Stromal cell of bone marrow (primary cell): ENCODE data around the gene RTBDN.

Experiments used
- DNase-seq: peaks from one replicate; pipeline ENCODE4 v3.0.0-alpha.2; 2012; ENCODE audit warnings: low read depth

The RTBDN gene

GRCh38 chr19:12834566-12834943 is at the start of gene RTBDN:
Gene RTBDN, minus strand, starts transcription at chr19:12834579. Its CDS starts 4,600 bp downstream, at chr19:12829979.
- no peak for DNase-seq

- DNase-seq, result no peak
Measured at GRCh38 chr19:12882589-12882988, 48.2 kb upstream of the RTBDN start.

- DNase-seq, result peak; percentile 90
Measured at GRCh38 chr19:12881172-12881808, 46.9 kb upstream of the RTBDN start, which contains the start of gene DNASE2. Gene DNASE2, minus strand, starts transcription at chr19:12881449. Its CDS starts 74 bp downstream, at chr19:12881375.

- no peak for DNase-seq
Measured at GRCh38 chr19:12880551-12881171, 46.3 kb upstream of the RTBDN start.

GRCh38 chr19:12875086-12875485 is 40.7 kb upstream of the RTBDN start:
- no peak for DNase-seq

- DNase-seq, result no peak
Measured at GRCh38 chr19:12873891-12874745, 39.7 kb upstream of the RTBDN start.

- DNase-seq, result no peak
Measured at GRCh38 chr19:12872941-12873890, 38.8 kb upstream of the RTBDN start.

GRCh38 chr19:12872255-12872654 is 37.9 kb upstream of the RTBDN start:
- DNase-seq, result no peak

- no peak for DNase-seq
Measured at GRCh38 chr19:12871681-12872080, 37.3 kb upstream of the RTBDN start.

GRCh38 chr19:12868540-12869112 is 34.2 kb upstream of the RTBDN start:
- DNase-seq, result no peak

GRCh38 chr19:12867120-12868099 is 33.0 kb upstream of the RTBDN start:
- no peak for DNase-seq

- no peak for DNase-seq
Measured at GRCh38 chr19:12866416-12867119, 32.2 kb upstream of the RTBDN start.

- DNase-seq, result no peak
Measured at GRCh38 chr19:12865746-12866415, 31.5 kb upstream of the RTBDN start.

- no peak for DNase-seq
Measured at GRCh38 chr19:12864721-12865715, 30.6 kb upstream of the RTBDN start.

GRCh38 chr19:12864143-12864542 is 29.8 kb upstream of the RTBDN start:
- no peak for DNase-seq

- DNase-seq, result no peak
Measured at GRCh38 chr19:12859546-12859945, 25.2 kb upstream of the RTBDN start.

- DNase-seq, result no peak
Measured at GRCh38 chr19:12858041-12858928, 23.9 kb upstream of the RTBDN start.
